GM21367 (cell line): ENCODE measurements around the gene MAGI2.

Source experiments
- ATAC-seq: cut with Tn5 transposase; IDR thresholded peaks from one replicate; pipeline ENCODE4 v1.9.1; 2021; ENCODE audit not compliant: unreplicated experiment

MAGI2 gene

GRCh38 chr7:78080241-78080640 lies 1373.2 kb downstream of the MAGI2 start:
- no peak for ATAC-seq

GRCh38 chr7:78074713-78075112 lies 1378.8 kb downstream of the MAGI2 start:
- ATAC-seq = no peak

GRCh38 chr7:78073609-78074382 lies 1379.7 kb downstream of the MAGI2 start:
- no peak for ATAC-seq

- ATAC-seq = no peak
Measured at GRCh38 chr7:78072201-78072590, 1381.3 kb downstream of the MAGI2 start.

- ATAC-seq = no peak
Measured at GRCh38 chr7:78071491-78072200, 1381.8 kb downstream of the MAGI2 start.

GRCh38 chr7:78066599-78066998 lies 1386.9 kb downstream of the MAGI2 start:
- ATAC-seq = no peak

- no peak for ATAC-seq
Measured at GRCh38 chr7:78063758-78064157, 1389.7 kb downstream of the MAGI2 start.

- ATAC-seq = no peak
Measured at GRCh38 chr7:78062214-78062613, 1391.3 kb downstream of the MAGI2 start.

GRCh38 chr7:78057571-78057970 lies 1395.9 kb downstream of the MAGI2 start:
- no peak for ATAC-seq

- ATAC-seq = no peak
Measured at GRCh38 chr7:78055599-78055998, 1397.9 kb downstream of the MAGI2 start.

- no peak for ATAC-seq
Measured at GRCh38 chr7:78055001-78055573, 1398.4 kb downstream of the MAGI2 start.

- ATAC-seq = no peak
Measured at GRCh38 chr7:78052112-78052511, 1401.4 kb downstream of the MAGI2 start.

- no peak for ATAC-seq
Measured at GRCh38 chr7:78047800-78048199, 1405.7 kb downstream of the MAGI2 start.

GRCh38 chr7:78043159-78043558 lies 1410.3 kb downstream of the MAGI2 start:
- ATAC-seq = no peak

GRCh38 chr7:78041423-78041822 lies 1412.0 kb downstream of the MAGI2 start:
- no peak for ATAC-seq

- ATAC-seq = peak; percentile 83
Measured at GRCh38 chr7:78039790-78040776, 1413.4 kb downstream of the MAGI2 start.

GRCh38 chr7:78038465-78039080 lies 1414.9 kb downstream of the MAGI2 start:
- no peak for ATAC-seq

- ATAC-seq = no peak
Measured at GRCh38 chr7:78037603-78038002, 1415.9 kb downstream of the MAGI2 start.

- no peak for ATAC-seq
Measured at GRCh38 chr7:78033410-78033809, 1420.1 kb downstream of the MAGI2 start.

- no peak for ATAC-seq
Measured at GRCh38 chr7:78026492-78026891, 1427.0 kb downstream of the MAGI2 start.
